Esophagus muscularis mucosa (tissue), 3 donors: ENCODE data around the gene MEPE.

Experiments used
- CTCF ChIP-seq, 3 experiments: fragments of 200-600 bp in 2 of 3; fragments of 450-650 bp in 1 of 3; sonication (generic) in 2 of 3; IDR thresholded peaks; one replicate each; pipeline ENCODE4 v1.5.1; 2017 to 2019; ENCODE audit warnings: antibody characterized with exemption in 3 of 3, mild to moderate bottlenecking in 2 of 3, moderate library complexity in 1 of 3
- POLR2A ChIP-seq: fragments of 450-650 bp; IDR thresholded peaks from one replicate; pipeline ENCODE4 v1.6.1; 2017; ENCODE audit warnings: antibody characterized with exemption, moderate library complexity, mild to moderate bottlenecking, low read depth

GRCh38 chr4:87865288-87865687 is 32.5 kb downstream of the MEPE start:
- TF ChIP-seq CTCF (IDR thresholded peaks at IDR 0.05) = no peak
- no peak for TF ChIP-seq POLR2A
